Activated CD8-positive, alpha-beta T cell treated with anti-CD3 and anti-CD28 coated beads for 36 hours (primary cell): Measurements from ENCODE around the gene PIK3C2B. TPM values are rescaled to one million over a fixed set of nuclear protein-coding genes. Genes with fewer than 3 reads are reported as not detected.

Experiments
- ATAC-seq: fragments of 200-7000 bp; cut with Tn5 transposase; one replicate; pipeline ENCODE4 v1.10.0; 2021; ENCODE audit warnings: mild to moderate bottlenecking, moderate library complexity
- CTCF ChIA-PET: fragments of 350-600 bp; sonication (Branson Sonifier 250); formaldehyde crosslinking; loops from one replicate; lab custom pipeline; 2021; ENCODE audit warnings: antibody characterized with exemption; lab: Charles Lee
- POLR2A ChIA-PET: fragments of 350-600 bp; sonication (Branson Sonifier 250); formaldehyde crosslinking; loops from one replicate; lab custom pipeline; 2021; ENCODE audit warnings: antibody characterized with exemption; lab: Charles Lee
- DNase-seq: peaks from one replicate; pipeline ENCODE4 v3.0.0-alpha.2; 2020
- H3K27ac Mint-ChIP-seq: one replicate; pipeline ENCODE4 v1.8.0; 2021; ENCODE audit warnings: mild to moderate bottlenecking, mixed read lengths
- H3K27me3 Mint-ChIP-seq: one replicate; pipeline ENCODE4 v1.8.0; 2021; ENCODE audit warnings: mixed read lengths
- H3K36me3 Mint-ChIP-seq: one replicate; pipeline ENCODE4 v1.8.0; 2021; ENCODE audit warnings: low read depth, mixed read lengths
- H3K4me1 Mint-ChIP-seq: one replicate; pipeline ENCODE4 v1.8.0; 2021; ENCODE audit warnings: low read depth, mixed read lengths
- H3K4me3 Mint-ChIP-seq: one replicate; pipeline ENCODE4 v1.8.0; 2021; ENCODE audit warnings: mild to moderate bottlenecking, moderate library complexity, mixed read lengths
- H3K9me3 Mint-ChIP-seq: one replicate; pipeline ENCODE4 v1.8.0; 2021; ENCODE audit warnings: mixed read lengths
- intact Hi-C: fragments of 100-400 bp; cut with micrococcal nuclease; formaldehyde crosslinking; loops from one replicate; pipeline ENCODE4 v1.10.0; 2022
- total RNA-seq, 2 experiments: library from RNA; stranded (reverse); gene quantifications; one replicate each; pipeline ENCODE4 v1.2.3, GENCODE V29; 2021
- TF ChIP-seq, protein P1 (sequence below): fragments of 200-600 bp; IDR thresholded peaks from one replicate; pipeline ENCODE4 v1.8.0; 2022; ENCODE audit warnings: antibody characterized with exemption, mild to moderate bottlenecking

Gene PIK3C2B
- total RNA-seq, 2 experiments from 2014 or later: 26.6 to 28.9 TPM

- Mint-ChIP-seq H3K27ac (no peak overlapping the region), H3K4me1 (peaks cover 27% of the 10 kb centered on the region), H3K9me3 (no peaks in the 10 kb centered on the region), H3K4me3 (no peak overlapping the region), H3K27me3 (no peaks in the 10 kb centered on the region), H3K36me3 (no peaks in the 10 kb centered on the region)
- POLR2A ChIA-PET: interaction anchor here (1.0 to 1.6 kb wide), 2 partner anchors 52 to 61 kb away, joined by 3 to 6 read pairs; no protein-coding TSS in a partner anchor
- TF ChIP-seq, protein P1, sequence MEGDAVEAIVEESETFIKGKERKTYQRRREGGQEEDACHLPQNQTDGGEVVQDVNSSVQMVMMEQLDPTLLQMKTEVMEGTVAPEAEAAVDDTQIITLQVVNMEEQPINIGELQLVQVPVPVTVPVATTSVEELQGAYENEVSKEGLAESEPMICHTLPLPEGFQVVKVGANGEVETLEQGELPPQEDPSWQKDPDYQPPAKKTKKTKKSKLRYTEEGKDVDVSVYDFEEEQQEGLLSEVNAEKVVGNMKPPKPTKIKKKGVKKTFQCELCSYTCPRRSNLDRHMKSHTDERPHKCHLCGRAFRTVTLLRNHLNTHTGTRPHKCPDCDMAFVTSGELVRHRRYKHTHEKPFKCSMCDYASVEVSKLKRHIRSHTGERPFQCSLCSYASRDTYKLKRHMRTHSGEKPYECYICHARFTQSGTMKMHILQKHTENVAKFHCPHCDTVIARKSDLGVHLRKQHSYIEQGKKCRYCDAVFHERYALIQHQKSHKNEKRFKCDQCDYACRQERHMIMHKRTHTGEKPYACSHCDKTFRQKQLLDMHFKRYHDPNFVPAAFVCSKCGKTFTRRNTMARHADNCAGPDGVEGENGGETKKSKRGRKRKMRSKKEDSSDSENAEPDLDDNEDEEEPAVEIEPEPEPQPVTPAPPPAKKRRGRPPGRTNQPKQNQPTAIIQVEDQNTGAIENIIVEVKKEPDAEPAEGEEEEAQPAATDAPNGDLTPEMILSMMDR: no peak
- DNase-seq (no peak), ATAC-seq (no peak)
- intact Hi-C loops: no loop called here
- CTCF ChIA-PET: interaction anchor here (0.7 to 20.8 kb wide), 5 partner anchors 9 to 308 kb away, joined by 3 to 1122 read pairs (median 3); no protein-coding TSS in a partner anchor
These were observed 4.4 kb upstream of the PIK3C2B start for GRCh38 chr1:204498981-204499380.

DNA sequence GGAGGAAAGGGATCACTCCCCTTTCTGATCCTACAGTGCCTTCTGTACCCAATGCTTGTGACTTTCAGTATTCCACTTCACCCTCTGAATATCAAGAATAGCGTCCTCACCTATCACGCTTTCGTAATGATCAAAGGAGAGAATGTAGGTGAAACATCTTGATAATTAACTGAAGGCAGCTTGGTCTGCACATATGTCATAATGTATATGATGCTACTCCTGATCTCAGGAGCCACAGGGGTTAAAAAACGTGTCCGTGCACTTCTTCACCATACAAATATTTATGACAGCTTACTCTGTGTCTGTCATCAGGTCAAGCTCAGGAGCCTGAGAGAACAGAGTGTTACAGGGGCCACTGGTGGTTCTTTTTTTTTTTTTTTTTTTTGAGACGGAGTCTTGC is 1.2 kb upstream of the PIK3C2B start:
- Mint-ChIP-seq H3K36me3 (no peaks in the 10 kb centered on the region), H3K4me3 (peak overlapping the region; percentile 88), H3K9me3 (no peaks in the 10 kb centered on the region), H3K27ac (peak overlapping the region; percentile 58), H3K27me3 (no peaks in the 10 kb centered on the region), H3K4me1 (peaks cover 41% of the 10 kb centered on the region)
- ATAC-seq: no peak
- POLR2A ChIA-PET: interaction anchor here (0.5 to 5.1 kb wide), 7 partner anchors 12 to 85 kb away, joined by 3 to 45 read pairs (median 11); no protein-coding TSS in a partner anchor
- CTCF ChIA-PET: interaction anchor here (0.9 to 20.8 kb wide), 9 partner anchors 10 to 333 kb away, joined by 3 to 1122 read pairs (median 12); partner anchors contain the start of gene MDM4
- TF ChIP-seq, protein P1: no peak
- intact Hi-C loops: no loop called here
- no peak for DNase-seq

- Mint-ChIP-seq H3K4me3 (peak overlapping the region; percentile 88), H3K4me1 (peaks cover 44% of the 10 kb centered on the region), H3K27me3 (no peaks in the 10 kb centered on the region), H3K9me3 (no peaks in the 10 kb centered on the region), H3K36me3 (no peaks in the 10 kb centered on the region), H3K27ac (peak overlapping the region; percentile 94)
- TF ChIP-seq, protein P1: no peak
- DNase-seq: no peak
- POLR2A ChIA-PET: interaction anchor here (0.6 to 5.1 kb wide), 25 partner anchors 8 to 1197 kb away, joined by 3 to 45 read pairs (median 5); no protein-coding TSS in a partner anchor
- intact Hi-C loops: no loop called here
- CTCF ChIA-PET: interaction anchor here (0.9 to 20.8 kb wide), 11 partner anchors 8 to 312 kb away, joined by 3 to 1122 read pairs (median 12); partner anchors contain the start of gene MDM4
- peak; percentile 61 for ATAC-seq
These were observed 611 bp upstream of the PIK3C2B start for GRCh38 chr1:204495078-204495753.

GRCh38 chr1:204493984-204494280 is 673 bp downstream of the PIK3C2B start:
- H3K4me1 Mint-ChIP-seq: peaks cover 45% of the 10 kb centered on the region

More at GRCh38 chr1:204493984-204494280, 673 bp downstream of the PIK3C2B start:
- no peaks in the 10 kb centered on the region for H3K27me3 Mint-ChIP-seq
- intact Hi-C loops: no loop called here
- DNase-seq: no peak
- H3K27ac Mint-ChIP-seq: peak overlapping the region; percentile 79
- TF ChIP-seq, protein P1: no peak
- ChIA-PET POLR2A (interaction anchor here (0.8 to 5.1 kb wide), 25 partner anchors 9 to 99 kb away, joined by 3 to 45 read pairs (median 6); partner anchors contain the start of gene MDM4), CTCF (interaction anchor here (0.7 to 20.8 kb wide), 17 partner anchors 8 to 313 kb away, joined by 3 to 1122 read pairs (median 6); partner anchors contain the start of gene MDM4)
- ATAC-seq: peak; percentile 42
- H3K36me3 Mint-ChIP-seq: peaks cover 3% of the 10 kb centered on the region
- peak overlapping the region; percentile 88 for H3K4me3 Mint-ChIP-seq
- no peaks in the 10 kb centered on the region for H3K9me3 Mint-ChIP-seq
